Measurements from ENCODE around the gene ATXN10. TPM values are rescaled to one million over a fixed set of nuclear protein-coding genes. Genes with fewer than 3 reads are reported as not detected.

The ATXN10 gene
- total and polyA plus RNA-seq, 2 donors (not counting 1 experiment from before 2014, with no cell fraction given), result 52.3 to 95.5 TPM

- peaks cover 16% of the 10 kb centered on the region for H3K27me3 Mint-ChIP-seq
- no peak overlapping the region for H3K27ac Mint-ChIP-seq
- H3K9me3 Mint-ChIP-seq (ENCODE audit: insufficient read depth), result no peaks in the 10 kb centered on the region
Observed at GRCh38 chr22:45887202-45888131, 215.8 kb downstream of the ATXN10 start.

More at GRCh38 chr22:45887202-45888131, 215.8 kb downstream of the ATXN10 start:
- no peaks in the 10 kb centered on the region for H4K20me1 ChIP-seq (ENCODE audit: control insufficient read depth, insufficient read depth, low read length, poor library complexity, severe bottlenecking)
- no peaks in the 10 kb centered on the region for H3K4me1 ChIP-seq (ENCODE audit: control insufficient read depth in 2 of 2, insufficient read depth in 2 of 2, low read length in 2 of 2)
- H3K36me3 ChIP-seq (replicated peaks in 1 of 2; ENCODE audit: control extremely low read depth in 1 of 2, control insufficient read depth in 1 of 2, extremely low read depth in 1 of 2, insufficient read depth in 2 of 2, low read length in 1 of 2), result no peaks in the 10 kb centered on the region
- no peak for ATAC-seq (ENCODE audit: low read depth)
- H3K9ac ChIP-seq (ENCODE audit: low read length), result no peak overlapping the region
- peaks cover 0 to 14% (median 0%) of the 10 kb centered on the region in 3 donors for H3K9me3 ChIP-seq (ENCODE audit: control extremely low read depth in 1 of 3, control insufficient read depth in 2 of 3, insufficient read depth in 1 of 3, low read length in 2 of 3)
- no peak for DNase-seq
- H2AFZ ChIP-seq (ENCODE audit: insufficient read depth, low read depth, low read length, poor library complexity, severe bottlenecking), result no peak overlapping the region
- POLR2A ChIA-PET, result no interaction called here
- Mint-ChIP-seq H3K4me1 (no peaks in the 10 kb centered on the region), H3K4me3 (no peak overlapping the region)
- WGBS (ENCODE audit: insufficient coverage), result 87% methylated on average over 20 of the region's 22 CpGs
- TF ChIP-seq CTCF (IDR thresholded peaks at IDR 0.05), result no peak
- TF ChIP-seq EZH2 (IDR thresholded peaks at IDR 0.05; ENCODE audit: borderline replicate concordance, insufficient read depth, low read depth, low read length, poor library complexity, severe bottlenecking), result no peak
- no peak overlapping the region for H3K27ac ChIP-seq (ENCODE audit: low read length in 2 of 2)
- CTCF ChIA-PET, result no interaction called here
- no peak overlapping the region for H3K4me2 ChIP-seq (replicated peaks; ENCODE audit: low read depth, low read length, poor library complexity, severe bottlenecking)
- H3K27me3 ChIP-seq (replicated peaks in 1 of 4; ENCODE audit: control extremely low read depth in 1 of 4, control insufficient read depth in 3 of 4, insufficient read depth in 4 of 4, low read length in 3 of 4), result peaks cover 0 to 32% (median 2%) of the 10 kb centered on the region in 4 experiments
- intact Hi-C loops (cut with micrococcal nuclease), result no loop called here
- H3K79me2 ChIP-seq (ENCODE audit: control insufficient read depth, insufficient read depth, low read length), result no peaks in the 10 kb centered on the region
- H3K4me3 ChIP-seq (ENCODE audit: control extremely low read depth in 1 of 5, extremely low read depth in 1 of 5, insufficient read depth in 1 of 5, low read depth in 2 of 5, low read length in 4 of 5), result no peak overlapping the region
